Measurements from ENCODE around the gene TRIM29. TPM values are rescaled to one million over a fixed set of nuclear protein-coding genes. Genes with fewer than 3 reads are reported as not detected.
"Not testable (repeated sequence)": the region's sequence is repeated elsewhere in the genome, so short reads cannot be mapped to it uniquely, and the experiment has no call there.

Gene TRIM29
- total and polyA plus RNA-seq, 2 experiments from 2014 or later = 0.28 TPM; not detected in 1

- Mint-ChIP-seq H3K27me3 (ENCODE audit: insufficient read depth, low read depth, poor library complexity) (peaks cover 34% of the 10 kb centered on the region), H3K27ac (no peak overlapping the region; the same call in 1 of the 2 replicates), H3K4me1 (peaks cover 17% of the 10 kb centered on the region), H3K4me3 (no peak overlapping the region), H3K9me3 (no peaks in the 10 kb centered on the region), H3K36me3 (ENCODE audit: low read depth) (no peaks in the 10 kb centered on the region)
- ATAC-seq = peak; percentile 82
- DNase-seq (ENCODE audit: low spot score) = peak; percentile 53
- no peaks in the 10 kb centered on the region for H3K9me2 ChIP-seq (ENCODE audit: insufficient read depth)
- no peaks in the 10 kb centered on the region for H3K36me3 ChIP-seq (ENCODE audit: insufficient read depth)
- H3K4me2 ChIP-seq = peak overlapping the region; percentile 57; the same call in 1 of the 2 replicates
- H3F3A ChIP-seq (replicated peaks; ENCODE audit: low read depth) = no peaks in the 10 kb centered on the region
- no peak overlapping the region for H3K4me3 ChIP-seq
- no peaks in the 10 kb centered on the region; the same call in 1 of the 2 replicates for H3K4me1 ChIP-seq (ENCODE audit: insufficient read depth)
- no peak overlapping the region for H2AFZ ChIP-seq
- no peaks in the 10 kb centered on the region for H4K20me1 ChIP-seq (replicated peaks; ENCODE audit: insufficient read depth)
- H3K27me3 ChIP-seq (ENCODE audit: insufficient read depth) = peaks cover 23% of the 10 kb centered on the region; the same call in 1 of the 2 replicates
- no peak overlapping the region for H3K27ac ChIP-seq (ENCODE audit: low read depth)
- no peaks in the 10 kb centered on the region for H3K79me2 ChIP-seq (replicated peaks; ENCODE audit: insufficient read depth)
- no peak for TF ChIP-seq REST (IDR thresholded peaks at IDR 0.05; ENCODE audit: unreplicated experiment)
- TF ChIP-seq ZNF331 (CRISPR knock-in tag; IDR thresholded peaks at IDR 0.05; ENCODE audit: low read depth) = no peak
- TF ChIP-seq, protein P1, sequence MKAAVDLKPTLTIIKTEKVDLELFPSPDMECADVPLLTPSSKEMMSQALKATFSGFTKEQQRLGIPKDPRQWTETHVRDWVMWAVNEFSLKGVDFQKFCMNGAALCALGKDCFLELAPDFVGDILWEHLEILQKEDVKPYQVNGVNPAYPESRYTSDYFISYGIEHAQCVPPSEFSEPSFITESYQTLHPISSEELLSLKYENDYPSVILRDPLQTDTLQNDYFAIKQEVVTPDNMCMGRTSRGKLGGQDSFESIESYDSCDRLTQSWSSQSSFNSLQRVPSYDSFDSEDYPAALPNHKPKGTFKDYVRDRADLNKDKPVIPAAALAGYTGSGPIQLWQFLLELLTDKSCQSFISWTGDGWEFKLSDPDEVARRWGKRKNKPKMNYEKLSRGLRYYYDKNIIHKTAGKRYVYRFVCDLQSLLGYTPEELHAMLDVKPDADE (IDR thresholded peaks at IDR 0.05) = no peak
- TF ChIP-seq, protein P2, sequence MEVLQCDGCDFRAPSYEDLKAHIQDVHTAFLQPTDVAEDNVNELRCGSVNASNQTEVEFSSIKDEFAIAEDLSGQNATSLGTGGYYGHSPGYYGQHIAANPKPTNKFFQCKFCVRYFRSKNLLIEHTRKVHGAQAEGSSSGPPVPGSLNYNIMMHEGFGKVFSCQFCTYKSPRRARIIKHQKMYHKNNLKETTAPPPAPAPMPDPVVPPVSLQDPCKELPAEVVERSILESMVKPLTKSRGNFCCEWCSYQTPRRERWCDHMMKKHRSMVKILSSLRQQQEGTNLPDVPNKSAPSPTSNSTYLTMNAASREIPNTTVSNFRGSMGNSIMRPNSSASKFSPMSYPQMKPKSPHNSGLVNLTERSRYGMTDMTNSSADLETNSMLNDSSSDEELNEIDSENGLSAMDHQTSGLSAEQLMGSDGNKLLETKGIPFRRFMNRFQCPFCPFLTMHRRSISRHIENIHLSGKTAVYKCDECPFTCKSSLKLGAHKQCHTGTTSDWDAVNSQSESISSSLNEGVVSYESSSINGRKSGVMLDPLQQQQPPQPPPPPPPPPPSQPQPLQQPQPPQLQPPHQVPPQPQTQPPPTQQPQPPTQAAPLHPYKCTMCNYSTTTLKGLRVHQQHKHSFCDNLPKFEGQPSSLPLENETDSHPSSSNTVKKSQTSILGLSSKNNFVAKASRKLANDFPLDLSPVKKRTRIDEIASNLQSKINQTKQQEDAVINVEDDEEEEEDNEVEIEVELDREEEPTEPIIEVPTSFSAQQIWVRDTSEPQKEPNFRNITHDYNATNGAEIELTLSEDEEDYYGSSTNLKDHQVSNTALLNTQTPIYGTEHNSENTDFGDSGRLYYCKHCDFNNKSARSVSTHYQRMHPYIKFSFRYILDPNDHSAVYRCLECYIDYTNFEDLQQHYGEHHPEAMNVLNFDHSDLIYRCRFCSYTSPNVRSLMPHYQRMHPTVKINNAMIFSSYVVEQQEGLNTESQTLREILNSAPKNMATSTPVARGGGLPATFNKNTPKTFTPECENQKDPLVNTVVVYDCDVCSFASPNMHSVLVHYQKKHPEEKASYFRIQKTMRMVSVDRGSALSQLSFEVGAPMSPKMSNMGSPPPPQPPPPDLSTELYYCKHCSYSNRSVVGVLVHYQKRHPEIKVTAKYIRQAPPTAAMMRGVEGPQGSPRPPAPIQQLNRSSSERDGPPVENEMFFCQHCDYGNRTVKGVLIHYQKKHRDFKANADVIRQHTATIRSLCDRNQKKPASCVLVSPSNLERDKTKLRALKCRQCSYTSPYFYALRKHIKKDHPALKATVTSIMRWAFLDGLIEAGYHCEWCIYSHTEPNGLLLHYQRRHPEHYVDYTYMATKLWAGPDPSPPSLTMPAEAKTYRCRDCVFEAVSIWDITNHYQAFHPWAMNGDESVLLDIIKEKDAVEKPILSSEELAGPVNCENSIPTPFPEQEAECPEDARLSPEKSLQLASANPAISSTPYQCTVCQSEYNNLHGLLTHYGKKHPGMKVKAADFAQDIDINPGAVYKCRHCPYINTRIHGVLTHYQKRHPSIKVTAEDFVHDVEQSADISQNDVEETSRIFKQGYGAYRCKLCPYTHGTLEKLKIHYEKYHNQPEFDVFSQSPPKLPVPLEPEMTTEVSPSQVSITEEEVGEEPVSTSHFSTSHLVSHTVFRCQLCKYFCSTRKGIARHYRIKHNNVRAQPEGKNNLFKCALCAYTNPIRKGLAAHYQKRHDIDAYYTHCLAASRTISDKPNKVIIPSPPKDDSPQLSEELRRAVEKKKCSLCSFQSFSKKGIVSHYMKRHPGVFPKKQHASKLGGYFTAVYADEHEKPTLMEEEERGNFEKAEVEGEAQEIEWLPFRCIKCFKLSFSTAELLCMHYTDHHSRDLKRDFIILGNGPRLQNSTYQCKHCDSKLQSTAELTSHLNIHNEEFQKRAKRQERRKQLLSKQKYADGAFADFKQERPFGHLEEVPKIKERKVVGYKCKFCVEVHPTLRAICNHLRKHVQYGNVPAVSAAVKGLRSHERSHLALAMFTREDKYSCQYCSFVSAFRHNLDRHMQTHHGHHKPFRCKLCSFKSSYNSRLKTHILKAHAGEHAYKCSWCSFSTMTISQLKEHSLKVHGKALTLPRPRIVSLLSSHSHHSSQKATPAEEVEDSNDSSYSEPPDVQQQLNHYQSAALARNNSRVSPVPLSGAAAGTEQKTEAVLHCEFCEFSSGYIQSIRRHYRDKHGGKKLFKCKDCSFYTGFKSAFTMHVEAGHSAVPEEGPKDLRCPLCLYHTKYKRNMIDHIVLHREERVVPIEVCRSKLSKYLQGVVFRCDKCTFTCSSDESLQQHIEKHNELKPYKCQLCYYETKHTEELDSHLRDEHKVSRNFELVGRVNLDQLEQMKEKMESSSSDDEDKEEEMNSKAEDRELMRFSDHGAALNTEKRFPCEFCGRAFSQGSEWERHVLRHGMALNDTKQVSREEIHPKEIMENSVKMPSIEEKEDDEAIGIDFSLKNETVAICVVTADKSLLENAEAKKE (CRISPR knock-in tag; IDR thresholded peaks at IDR 0.05) = no peak
- TF ChIP-seq, protein P3, sequence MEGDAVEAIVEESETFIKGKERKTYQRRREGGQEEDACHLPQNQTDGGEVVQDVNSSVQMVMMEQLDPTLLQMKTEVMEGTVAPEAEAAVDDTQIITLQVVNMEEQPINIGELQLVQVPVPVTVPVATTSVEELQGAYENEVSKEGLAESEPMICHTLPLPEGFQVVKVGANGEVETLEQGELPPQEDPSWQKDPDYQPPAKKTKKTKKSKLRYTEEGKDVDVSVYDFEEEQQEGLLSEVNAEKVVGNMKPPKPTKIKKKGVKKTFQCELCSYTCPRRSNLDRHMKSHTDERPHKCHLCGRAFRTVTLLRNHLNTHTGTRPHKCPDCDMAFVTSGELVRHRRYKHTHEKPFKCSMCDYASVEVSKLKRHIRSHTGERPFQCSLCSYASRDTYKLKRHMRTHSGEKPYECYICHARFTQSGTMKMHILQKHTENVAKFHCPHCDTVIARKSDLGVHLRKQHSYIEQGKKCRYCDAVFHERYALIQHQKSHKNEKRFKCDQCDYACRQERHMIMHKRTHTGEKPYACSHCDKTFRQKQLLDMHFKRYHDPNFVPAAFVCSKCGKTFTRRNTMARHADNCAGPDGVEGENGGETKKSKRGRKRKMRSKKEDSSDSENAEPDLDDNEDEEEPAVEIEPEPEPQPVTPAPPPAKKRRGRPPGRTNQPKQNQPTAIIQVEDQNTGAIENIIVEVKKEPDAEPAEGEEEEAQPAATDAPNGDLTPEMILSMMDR (conservative IDR thresholded peaks at IDR 0.05; ENCODE audit: low read depth in 2 of 2) = peak; percentile 39 to 60
These were observed 42.8 kb upstream of the TRIM29 start for GRCh38 chr11:120180551-120181232.

DNA sequence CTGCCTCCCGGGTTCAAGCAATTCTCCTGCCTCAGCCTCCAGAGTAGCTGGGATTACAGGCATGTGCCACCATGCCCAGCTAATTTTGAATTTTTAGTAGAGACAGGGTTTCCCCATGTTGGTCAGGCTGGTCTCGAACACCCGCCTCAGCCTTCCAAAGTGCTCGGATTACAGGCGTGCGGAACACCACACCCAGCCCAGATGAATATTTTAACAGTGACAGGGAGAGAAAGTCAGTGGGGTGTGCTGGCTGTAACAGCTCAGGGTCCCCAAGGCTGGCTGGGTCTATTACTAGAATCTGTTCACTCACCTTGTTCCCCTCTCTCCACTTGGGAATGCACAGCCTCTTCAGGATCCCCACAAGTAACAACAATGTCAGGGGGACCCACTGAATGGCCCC is 42.1 kb upstream of the TRIM29 start:
- Mint-ChIP-seq H3K4me1 (peaks cover 14% of the 10 kb centered on the region), H3K27me3 (ENCODE audit: insufficient read depth, low read depth, poor library complexity) (peaks cover 30% of the 10 kb centered on the region)
- H3K4me2 ChIP-seq; H3K36me3 Mint-ChIP-seq (ENCODE audit: low read depth); H3K27ac ChIP-seq (ENCODE audit: low read depth); ATAC-seq; H4K20me1 ChIP-seq (replicated peaks; ENCODE audit: insufficient read depth); H3K79me2 ChIP-seq (replicated peaks; ENCODE audit: insufficient read depth); H3F3A ChIP-seq (replicated peaks; ENCODE audit: low read depth); DNase-seq (ENCODE audit: low spot score); H2AFZ ChIP-seq; H3K36me3 ChIP-seq (ENCODE audit: insufficient read depth); H3K4me3 Mint-ChIP-seq; H3K9me2 ChIP-seq (ENCODE audit: insufficient read depth); H3K4me1 ChIP-seq (ENCODE audit: insufficient read depth); H3K27ac Mint-ChIP-seq; H3K9me3 Mint-ChIP-seq; H3K4me3 ChIP-seq: not testable (repeated sequence)
- H3K27me3 ChIP-seq (ENCODE audit: insufficient read depth) = peaks cover 29% of the 10 kb centered on the region; the same call in 1 of the 2 replicates
